CD8-positive, alpha-beta memory T cell (primary cell): ENCODE measurements around the gene ZBTB40. TPM values are rescaled to one million over a fixed set of nuclear protein-coding genes. Genes with fewer than 3 reads are reported as not detected.
A peak's percentile ranks its signal among the peaks of the same experiment; 100 is the strongest.

Source experiments
- CTCF ChIA-PET: fragments of 350-600 bp; sonication (Branson Sonifier 250); formaldehyde crosslinking; loops from one replicate; lab custom pipeline; 2021; ENCODE audit warnings: antibody characterized with exemption; lab: Charles Lee
- POLR2A ChIA-PET: fragments of 350-600 bp; sonication (Branson Sonifier 250); formaldehyde crosslinking; loops from one replicate; lab custom pipeline; 2021; ENCODE audit warnings: antibody characterized with exemption; lab: Charles Lee
- DNase-seq, 5 donors: peaks; one replicate each; pipeline versions ENCODE4 v3.0.0 to v3.0.0-alpha.2; 2020 to 2022; ENCODE audit warnings: mixed read lengths in 1 of 5
- H3K27ac ChIP-seq: one replicate; pipeline ENCODE4 v1.7.0; 2013; ENCODE audit warnings: low read depth, mild to moderate bottlenecking, low read length, moderate library complexity
- H3K27me3 ChIP-seq: 2 replicates; pipeline ENCODE4 v1.7.0; 2013; ENCODE audit warnings: low read length, mild to moderate bottlenecking; ENCODE audit not compliant: insufficient read depth, poor library complexity, severe bottlenecking
- H3K36me3 ChIP-seq: 2 replicates; pipeline ENCODE4 v1.7.0; 2013; ENCODE audit warnings: mild to moderate bottlenecking, low read length, moderate library complexity; ENCODE audit not compliant: insufficient read depth
- H3K4me1 ChIP-seq: 2 replicates; pipeline ENCODE4 v1.7.0; 2013; ENCODE audit warnings: mild to moderate bottlenecking, low read length, moderate library complexity; ENCODE audit not compliant: insufficient read depth
- H3K4me3 ChIP-seq: 2 replicates; pipeline ENCODE4 v1.7.0; 2013; ENCODE audit warnings: mild to moderate bottlenecking, low read length
- H3K9me3 ChIP-seq: 2 replicates; pipeline ENCODE4 v1.7.0; 2013; ENCODE audit warnings: mild to moderate bottlenecking, low read length
- H3K27ac Mint-ChIP-seq, 8 donors: one replicate each; pipeline ENCODE4 v1.8.0; 2020 to 2021; ENCODE audit warnings: mixed read lengths in 8 of 8, mild to moderate bottlenecking in 6 of 8, inconsistent platforms in 3 of 8, moderate library complexity in 3 of 8
- H3K27me3 Mint-ChIP-seq, 2 donors: one replicate each; pipeline ENCODE4 v1.8.0; 2020 to 2021; ENCODE audit warnings: mixed read lengths in 2 of 2, mild to moderate bottlenecking in 1 of 2, moderate library complexity in 1 of 2
- H3K36me3 Mint-ChIP-seq, 3 donors: one replicate each; pipeline ENCODE4 v1.8.0; 2020 to 2021; ENCODE audit warnings: mixed read lengths in 3 of 3, inconsistent platforms in 1 of 3, mild to moderate bottlenecking in 1 of 3
- H3K4me1 Mint-ChIP-seq, 3 donors: one replicate each; pipeline ENCODE4 v1.8.0; 2020 to 2021; ENCODE audit warnings: mixed read lengths in 3 of 3, inconsistent platforms in 1 of 3, mild to moderate bottlenecking in 1 of 3
- H3K4me3 Mint-ChIP-seq, 7 donors: one replicate each; pipeline ENCODE4 v1.8.0; 2020 to 2021; ENCODE audit warnings: mixed read lengths in 7 of 7, mild to moderate bottlenecking in 6 of 7, moderate library complexity in 4 of 7, inconsistent platforms in 2 of 7
- H3K9me3 Mint-ChIP-seq, 5 donors: one replicate each; pipeline ENCODE4 v1.8.0; 2020 to 2022; ENCODE audit warnings: mixed read lengths in 5 of 5, mild to moderate bottlenecking in 3 of 5, moderate library complexity in 2 of 5, inconsistent platforms in 1 of 5
- polyA plus RNA-seq: library from polyadenylated mRNA; unstranded; fragments of 300-500 nt; fragmentation: Illumina TruSeq; gene quantifications from one replicate; pipeline ENCODE4 v1.2.3, GENCODE V29; 2021
- total RNA-seq, 2 experiments: library from RNA; stranded (reverse); gene quantifications; one replicate each; pipeline ENCODE4 v1.2.3, GENCODE V29; 2021

ZBTB40 gene
- total and polyA plus RNA-seq, 3 experiments from 2014 or later, result 4.1 to 30.0 (median 29.5) TPM

GRCh38 chr1:22539510-22540118 is 88.0 kb downstream of the ZBTB40 start:
- Histone ChIP-seq H3K4me3 (no peak overlapping the region), H3K27me3 (no peaks in the 10 kb centered on the region), H3K4me1 (no peaks in the 10 kb centered on the region), H3K9me3 (no peaks in the 10 kb centered on the region), H3K27ac (no peak overlapping the region), H3K36me3 (no peaks in the 10 kb centered on the region)
- Mint-ChIP-seq H3K9me3 (no peaks in the 10 kb centered on the region), H3K27ac (peak overlapping the region in 1 of 8 donors; percentile 13), H3K4me1 (peaks cover 13 to 19% (median 16%) of the 10 kb centered on the region in 3 donors), H3K36me3 (peaks cover 6 to 11% (median 6%) of the 10 kb centered on the region in 3 donors), H3K27me3 (peaks cover 0 to 4% of the 10 kb centered on the region in 2 donors), H3K4me3 (peak overlapping the region in 1 of 7 donors; percentile 9)
- no peak for DNase-seq
- ChIA-PET CTCF (no interaction called here), POLR2A (no interaction called here)

- DNase-seq, result no peak
- ChIA-PET CTCF (no interaction called here), POLR2A (no interaction called here)
- peaks cover 0 to 6% of the 10 kb centered on the region in 2 donors for H3K27me3 Mint-ChIP-seq
- no peaks in the 10 kb centered on the region for H3K4me1 ChIP-seq
- no peak overlapping the region for H3K4me3 Mint-ChIP-seq
- no peak overlapping the region for H3K27ac Mint-ChIP-seq
- no peaks in the 10 kb centered on the region for H3K9me3 ChIP-seq
- peaks cover 3 to 6% (median 3%) of the 10 kb centered on the region in 3 donors for H3K36me3 Mint-ChIP-seq
- no peaks in the 10 kb centered on the region for H3K36me3 ChIP-seq
- no peak overlapping the region for H3K4me3 ChIP-seq
- H3K9me3 Mint-ChIP-seq, result no peaks in the 10 kb centered on the region
- no peaks in the 10 kb centered on the region for H3K27me3 ChIP-seq
- H3K27ac ChIP-seq, result no peak overlapping the region
- peaks cover 12 to 19% (median 16%) of the 10 kb centered on the region in 3 donors for H3K4me1 Mint-ChIP-seq
Observed at GRCh38 chr1:22540337-22540736, 88.7 kb downstream of the ZBTB40 start.

- Histone ChIP-seq H3K9me3 (no peaks in the 10 kb centered on the region), H3K27ac (no peak overlapping the region), H3K36me3 (no peaks in the 10 kb centered on the region), H3K4me3 (no peak overlapping the region), H3K27me3 (no peaks in the 10 kb centered on the region), H3K4me1 (no peaks in the 10 kb centered on the region)
- peaks cover 12 to 17% (median 15%) of the 10 kb centered on the region in 3 donors for H3K4me1 Mint-ChIP-seq
- no peak overlapping the region for H3K4me3 Mint-ChIP-seq
- no peak overlapping the region for H3K27ac Mint-ChIP-seq
- ChIA-PET CTCF (no interaction called here), POLR2A (no interaction called here)
- no peaks in the 10 kb centered on the region for H3K9me3 Mint-ChIP-seq
- H3K27me3 Mint-ChIP-seq, result peaks cover 5 to 6% of the 10 kb centered on the region in 2 donors
- H3K36me3 Mint-ChIP-seq, result no peaks in the 10 kb centered on the region
- no peak for DNase-seq
Observed at GRCh38 chr1:22542886-22543285, 91.2 kb downstream of the ZBTB40 start.

GRCh38 chr1:22543679-22544078 is 92.0 kb downstream of the ZBTB40 start:
- peaks cover 11 to 12% of the 10 kb centered on the region in 2 donors for H3K27me3 Mint-ChIP-seq
- no peaks in the 10 kb centered on the region for H3K36me3 ChIP-seq
- no peak for DNase-seq
- CTCF ChIA-PET, result no interaction called here
- no peaks in the 10 kb centered on the region for H3K36me3 Mint-ChIP-seq
- H3K27ac ChIP-seq, result no peak overlapping the region
- no peak overlapping the region for H3K4me3 ChIP-seq
- H3K9me3 Mint-ChIP-seq, result no peaks in the 10 kb centered on the region
- no peaks in the 10 kb centered on the region for H3K9me3 ChIP-seq
- no peak overlapping the region for H3K27ac Mint-ChIP-seq
- peaks cover 7 to 9% (median 8%) of the 10 kb centered on the region in 3 donors for H3K4me1 Mint-ChIP-seq
- no peaks in the 10 kb centered on the region for H3K27me3 ChIP-seq
- POLR2A ChIA-PET, result no interaction called here
- no peaks in the 10 kb centered on the region for H3K4me1 ChIP-seq
- no peak overlapping the region for H3K4me3 Mint-ChIP-seq

- peaks cover under 1% of the 10 kb centered on the region in 3 donors for H3K4me1 Mint-ChIP-seq
- CTCF ChIA-PET, result no interaction called here
- no peaks in the 10 kb centered on the region for H3K36me3 ChIP-seq
Observed at GRCh38 chr1:22544606-22545005, 93.0 kb downstream of the ZBTB40 start.

GRCh38 chr1:22545141-22545540 is 93.5 kb downstream of the ZBTB40 start:
- H3K27me3 ChIP-seq, result no peaks in the 10 kb centered on the region
- no peak overlapping the region for H3K4me3 Mint-ChIP-seq
- H3K4me1 ChIP-seq, result no peaks in the 10 kb centered on the region
- ChIA-PET POLR2A (no interaction called here), CTCF (no interaction called here)
- no peaks in the 10 kb centered on the region for H3K9me3 Mint-ChIP-seq
- H3K27ac ChIP-seq, result no peak overlapping the region
- no peaks in the 10 kb centered on the region for H3K9me3 ChIP-seq
- no peak overlapping the region for H3K4me3 ChIP-seq
- no peaks in the 10 kb centered on the region for H3K36me3 ChIP-seq
- no peaks in the 10 kb centered on the region for H3K4me1 Mint-ChIP-seq
- peak overlapping the region in 2 of 8 donors; percentile 18 to 72 for H3K27ac Mint-ChIP-seq
- no peaks in the 10 kb centered on the region for H3K36me3 Mint-ChIP-seq
- H3K27me3 Mint-ChIP-seq, result peaks cover 16 to 23% of the 10 kb centered on the region in 2 donors
- DNase-seq, result no peak

More at GRCh38 chr1:22544606-22545005, 93.0 kb downstream of the ZBTB40 start:
- Mint-ChIP-seq H3K9me3 (no peaks in the 10 kb centered on the region), H3K27me3 (peaks cover 16 to 21% of the 10 kb centered on the region in 2 donors), H3K4me3 (no peak overlapping the region), H3K27ac (no peak overlapping the region), H3K36me3 (no peaks in the 10 kb centered on the region)
- Histone ChIP-seq H3K27ac (no peak overlapping the region), H3K4me1 (no peaks in the 10 kb centered on the region), H3K4me3 (no peak overlapping the region), H3K27me3 (no peaks in the 10 kb centered on the region), H3K9me3 (no peaks in the 10 kb centered on the region)
- DNase-seq, result no peak
- POLR2A ChIA-PET, result no interaction called here

GRCh38 chr1:22547186-22547817 is 95.7 kb downstream of the ZBTB40 start:
- Mint-ChIP-seq H3K36me3 (no peaks in the 10 kb centered on the region), H3K9me3 (no peaks in the 10 kb centered on the region), H3K27ac (no peak overlapping the region), H3K27me3 (peaks cover 16 to 41% of the 10 kb centered on the region in 2 donors), H3K4me3 (no peak overlapping the region), H3K4me1 (no peaks in the 10 kb centered on the region)
- POLR2A ChIA-PET, result no interaction called here
- H3K9me3 ChIP-seq, result no peaks in the 10 kb centered on the region
- no peaks in the 10 kb centered on the region for H3K36me3 ChIP-seq
- H3K27ac ChIP-seq, result no peak overlapping the region
- H3K4me3 ChIP-seq, result no peak overlapping the region
- no peaks in the 10 kb centered on the region for H3K27me3 ChIP-seq
- DNase-seq, result no peak
- CTCF ChIA-PET, result no interaction called here
- no peaks in the 10 kb centered on the region for H3K4me1 ChIP-seq

GRCh38 chr1:22547818-22548462 is 96.3 kb downstream of the ZBTB40 start:
- Mint-ChIP-seq H3K4me1 (no peaks in the 10 kb centered on the region), H3K4me3 (no peak overlapping the region), H3K27ac (no peak overlapping the region), H3K36me3 (no peaks in the 10 kb centered on the region), H3K27me3 (peaks cover 21 to 47% of the 10 kb centered on the region in 2 donors), H3K9me3 (no peaks in the 10 kb centered on the region)
- no peak overlapping the region for H3K27ac ChIP-seq
- CTCF ChIA-PET, result no interaction called here
- no peaks in the 10 kb centered on the region for H3K27me3 ChIP-seq
- H3K36me3 ChIP-seq, result no peaks in the 10 kb centered on the region
- no peaks in the 10 kb centered on the region for H3K9me3 ChIP-seq
- POLR2A ChIA-PET, result no interaction called here
- no peak overlapping the region for H3K4me3 ChIP-seq
- no peaks in the 10 kb centered on the region for H3K4me1 ChIP-seq
- DNase-seq, result no peak
